GM23338 (cell line): ENCODE results near the gene NOVA2. TPM values are rescaled to one million over a fixed set of nuclear protein-coding genes. Genes with fewer than 3 reads are reported as not detected.

Experiments
- ATAC-seq: fragments of 200-7000 bp; cut with Tn5 transposase; 3 replicates; pipeline ENCODE4 v1.9.1; 2020
- DNase-seq: peaks from one replicate; pipeline ENCODE4 v3.0.0-alpha.2; 2015; ENCODE audit warnings: low spot score
- H2AFZ ChIP-seq: fragments of 200-600 bp; sonication (generic); 2 replicates; pipeline ENCODE4 v1.8.0; 2016; ENCODE audit warnings: antibody characterized with exemption, mild to moderate bottlenecking, moderate library complexity
- H3F3A ChIP-seq: fragments of 200-600 bp; sonication (generic); replicated peaks from 2 replicates; pipeline ENCODE4 v1.8.0; 2017; ENCODE audit warnings: antibody characterized with exemption, mixed run types, low read depth
- H3K27ac ChIP-seq: fragments of 200-600 bp; sonication (generic); 2 replicates; pipeline ENCODE4 v1.6.1; 2016; ENCODE audit warnings: low read depth
- H3K27me3 ChIP-seq: fragments of 200-600 bp; sonication (generic); 2 replicates; pipeline ENCODE4 v1.8.0; 2016; ENCODE audit warnings: mild to moderate bottlenecking, mixed run types, moderate library complexity; ENCODE audit not compliant: insufficient read depth
- H3K36me3 ChIP-seq: fragments of 200-600 bp; sonication (generic); 2 replicates; pipeline ENCODE4 v1.8.0; 2016; ENCODE audit warnings: mild to moderate bottlenecking; ENCODE audit not compliant: insufficient read depth
- H3K4me1 ChIP-seq: fragments of 200-600 bp; sonication (generic); 2 replicates; pipeline ENCODE4 v1.8.0; 2016; ENCODE audit warnings: mild to moderate bottlenecking, moderate library complexity; ENCODE audit not compliant: insufficient read depth
- H3K4me2 ChIP-seq: fragments of 200-600 bp; sonication (generic); 2 replicates; pipeline ENCODE4 v1.7.1; 2017; ENCODE audit warnings: mixed run types
- H3K4me3 ChIP-seq: fragments of 200-600 bp; sonication (generic); 2 replicates; pipeline ENCODE4 v1.6.1; 2016; ENCODE audit warnings: mixed run types
- H3K79me2 ChIP-seq: fragments of 200-600 bp; sonication (generic); replicated peaks from 2 replicates; pipeline ENCODE4 v1.8.0; 2017; ENCODE audit warnings: mild to moderate bottlenecking; ENCODE audit not compliant: insufficient read depth
- H3K9me2 ChIP-seq: fragments of 200-600 bp; sonication (generic); 2 replicates; pipeline ENCODE4 v1.8.0; 2017; ENCODE audit not compliant: insufficient read depth
- H4K20me1 ChIP-seq: fragments of 200-600 bp; sonication (generic); replicated peaks from 2 replicates; pipeline ENCODE4 v1.8.0; 2017; ENCODE audit warnings: mild to moderate bottlenecking; ENCODE audit not compliant: insufficient read depth
- H3K27ac Mint-ChIP-seq: 2 replicates; pipeline ENCODE4 v1.8.0; 2020; ENCODE audit warnings: inconsistent platforms, mild to moderate bottlenecking, moderate library complexity, mixed read lengths
- H3K27me3 Mint-ChIP-seq: 3 replicates; pipeline ENCODE4 v1.8.0; 2022; ENCODE audit warnings: low read depth, mild to moderate bottlenecking, moderate library complexity, mixed read lengths, inconsistent platforms; ENCODE audit not compliant: insufficient read depth, poor library complexity
- H3K36me3 Mint-ChIP-seq: 3 replicates; pipeline ENCODE4 v1.8.0; 2021; ENCODE audit warnings: low read depth, mild to moderate bottlenecking, inconsistent platforms, moderate library complexity, mixed read lengths
- H3K4me1 Mint-ChIP-seq: 3 replicates; pipeline ENCODE4 v1.8.0; 2020; ENCODE audit warnings: mild to moderate bottlenecking, inconsistent platforms, mixed read lengths
- H3K4me3 Mint-ChIP-seq: 3 replicates; pipeline ENCODE4 v1.8.0; 2021; ENCODE audit warnings: moderate library complexity, mild to moderate bottlenecking, inconsistent platforms, mixed read lengths
- H3K9me3 Mint-ChIP-seq: 3 replicates; pipeline ENCODE4 v1.8.0; 2020; ENCODE audit warnings: moderate library complexity, mild to moderate bottlenecking, inconsistent platforms, mixed read lengths
- CREB1 ChIP-seq: fragments of 250-450 bp; sonication (Bioruptor Pico); IDR thresholded peaks from 2 replicates; pipeline ENCODE4 v1.5.0; 2020; ENCODE audit warnings: low read depth, mild to moderate bottlenecking, moderate library complexity
- CTCF ChIP-seq, 2 experiments: fragments of 200-600 bp in 1 of 2; sonication (generic) in 1 of 2; conservative IDR thresholded peaks; 2 replicates each; pipeline versions ENCODE4 v1.5.1 to v1.6.1; 2016 to 2017; ENCODE audit warnings: antibody characterized with exemption in 2 of 2, low read depth in 2 of 2, mild to moderate bottlenecking in 2 of 2, moderate library complexity in 1 of 2
- ETS1 ChIP-seq: IDR thresholded peaks from 2 replicates; pipeline ENCODE4 v1.6.1; 2016; ENCODE audit warnings: antibody characterized with exemption
- EZH2 ChIP-seq: fragments of 200-600 bp; sonication (generic); IDR thresholded peaks from one replicate; pipeline ENCODE4 v1.8.0; 2017; ENCODE audit warnings: antibody characterized with exemption, mild to moderate bottlenecking, low read depth; ENCODE audit not compliant: unreplicated experiment
- EZH2phosphoT487 ChIP-seq: fragments of 200-600 bp; sonication (generic); IDR thresholded peaks from one replicate; pipeline ENCODE4 v1.8.1; 2018; ENCODE audit warnings: antibody characterized with exemption; ENCODE audit not compliant: unreplicated experiment
- JUNB ChIP-seq: IDR thresholded peaks from one replicate; pipeline ENCODE4 v1.6.1; 2016; ENCODE audit warnings: antibody characterized with exemption; ENCODE audit not compliant: unreplicated experiment
- NANOG ChIP-seq: IDR thresholded peaks from 2 replicates; pipeline ENCODE4 v1.6.1; 2016; ENCODE audit warnings: antibody characterized with exemption, borderline replicate concordance
- POLR2AphosphoS5 ChIP-seq: IDR thresholded peaks from 2 replicates; pipeline ENCODE4 v1.6.1; 2016; ENCODE audit warnings: antibody characterized with exemption, low read depth
- REST ChIP-seq: IDR thresholded peaks from one replicate; pipeline ENCODE4 v1.6.1; 2018; ENCODE audit warnings: antibody characterized with exemption; ENCODE audit not compliant: unreplicated experiment
- STAT1 ChIP-seq: IDR thresholded peaks from one replicate; pipeline ENCODE4 v1.6.1; 2016; ENCODE audit warnings: antibody characterized with exemption; ENCODE audit not compliant: unreplicated experiment
- ZNF114 ChIP-seq: fragments of 250-450 bp; sonication (Bioruptor Pico); IDR thresholded peaks from 2 replicates; pipeline ENCODE4 v1.5.0; 2020; ENCODE audit warnings: mild to moderate bottlenecking, moderate library complexity
- ZNF331 ChIP-seq: fragments of 250-450 bp; sonication (Bioruptor Pico); IDR thresholded peaks from 2 replicates; pipeline ENCODE4 v1.5.0; 2020; ENCODE audit warnings: low read depth, mild to moderate bottlenecking, moderate library complexity
- ZNF462 ChIP-seq: fragments of 250-450 bp; sonication (Bioruptor Pico); IDR thresholded peaks from 2 replicates; pipeline ENCODE4 v1.5.0; 2020; ENCODE audit warnings: mild to moderate bottlenecking, moderate library complexity
- polyA plus RNA-seq: library from polyadenylated mRNA; unstranded; fragments of >200 nt; fragmentation: Nextera tagmentation; extraction: Ambion mirVana; gene quantifications from 2 replicates; pipeline ENCODE4 v1.2.1, GENCODE V29; 2016
- total RNA-seq: library from RNA; depleted of rRNA; stranded (reverse); fragments of >200 nt; shearing (Covaris generic); gene quantifications from 2 replicates; pipeline ENCODE4 v1.2.3, GENCODE V29; 2014

Gene NOVA2
- total and polyA plus RNA-seq, 2 experiments from 2014 or later = 5.1 to 13.7 TPM

GRCh38 chr19:46014534-46014933, 40.9 kb upstream of the NOVA2 start:
- H3K27ac Mint-ChIP-seq = no peak overlapping the region
- Histone ChIP-seq H3K36me3 (no peaks in the 10 kb centered on the region), H3K9me2 (no peaks in the 10 kb centered on the region)

More at GRCh38 chr19:46014534-46014933, 40.9 kb upstream of the NOVA2 start:
- H3K79me2 ChIP-seq = no peaks in the 10 kb centered on the region
- H3F3A ChIP-seq = no peaks in the 10 kb centered on the region
- H3K4me1 ChIP-seq = peaks cover 9% of the 10 kb centered on the region; the same call in 1 of the 2 replicates
- TF ChIP-seq ZNF331 (CRISPR knock-in tag) (no peak), NANOG (no peak), POLR2AphosphoS5 (no peak), ETS1 (no peak), EZH2phosphoT487 (no peak), REST (no peak), CTCF (conservative IDR thresholded peaks at IDR 0.05; ENCODE audit: low read depth in 2 of 2) (no peak), ZNF462 (CRISPR knock-in tag) (no peak), JUNB (no peak), CREB1 (CRISPR knock-in tag) (no peak), EZH2 (no peak), ZNF114 (CRISPR knock-in tag) (no peak), STAT1 (no peak)
- H3K4me2 ChIP-seq = peak overlapping the region; percentile 99
- H3K27me3 ChIP-seq = peaks cover 35% of the 10 kb centered on the region
- no peaks in the 10 kb centered on the region for H3K9me3 Mint-ChIP-seq
- peaks cover 13% of the 10 kb centered on the region; the same call in 2 of the 3 replicates for H3K4me1 Mint-ChIP-seq
- peaks cover 26% of the 10 kb centered on the region for H3K27me3 Mint-ChIP-seq
- peak overlapping the region; percentile 72 for H3K4me3 Mint-ChIP-seq
- no peak overlapping the region for H2AFZ ChIP-seq
- no peak for DNase-seq
- peaks cover 9% of the 10 kb centered on the region; the same call in 2 of the 3 replicates for H3K36me3 Mint-ChIP-seq
- ATAC-seq = no peak
- peak overlapping the region; percentile 77 for H3K4me3 ChIP-seq
- peaks cover 16% of the 10 kb centered on the region for H4K20me1 ChIP-seq
- H3K27ac ChIP-seq = no peak overlapping the region
